Germinal center (tissue), 1 donor: ENCODE results near the gene DNAH6.
"Not testable (repeated sequence)": the region's sequence is repeated elsewhere in the genome, so short reads cannot be mapped to it uniquely, and the experiment has no call there.

Source experiments
- DNase-seq: peaks from one replicate; pipeline ENCODE4 v3.0.0; 2012; ENCODE audit warnings: mixed read lengths, low spot score

DNAH6 gene

DNA sequence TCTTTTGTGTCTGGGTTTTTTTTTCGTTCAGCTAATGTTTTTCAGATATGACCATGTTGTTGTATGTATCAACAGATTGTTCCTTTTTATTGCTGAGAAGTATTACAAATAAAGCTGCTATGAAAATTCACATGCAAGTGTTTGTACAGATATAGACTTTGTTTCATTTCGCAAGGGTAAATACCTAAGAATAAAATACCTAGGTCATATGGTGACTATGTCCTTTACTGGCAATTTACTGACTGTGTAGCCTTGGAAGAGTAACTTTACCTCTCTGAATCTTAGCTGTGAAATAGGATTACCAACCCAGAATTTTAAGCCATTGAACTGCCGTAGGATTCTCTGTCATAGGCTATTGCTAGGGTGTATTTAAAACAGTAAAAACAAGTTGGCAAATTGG, 19.0 kb upstream of the DNAH6 start:
- no peak for DNase-seq

DNA sequence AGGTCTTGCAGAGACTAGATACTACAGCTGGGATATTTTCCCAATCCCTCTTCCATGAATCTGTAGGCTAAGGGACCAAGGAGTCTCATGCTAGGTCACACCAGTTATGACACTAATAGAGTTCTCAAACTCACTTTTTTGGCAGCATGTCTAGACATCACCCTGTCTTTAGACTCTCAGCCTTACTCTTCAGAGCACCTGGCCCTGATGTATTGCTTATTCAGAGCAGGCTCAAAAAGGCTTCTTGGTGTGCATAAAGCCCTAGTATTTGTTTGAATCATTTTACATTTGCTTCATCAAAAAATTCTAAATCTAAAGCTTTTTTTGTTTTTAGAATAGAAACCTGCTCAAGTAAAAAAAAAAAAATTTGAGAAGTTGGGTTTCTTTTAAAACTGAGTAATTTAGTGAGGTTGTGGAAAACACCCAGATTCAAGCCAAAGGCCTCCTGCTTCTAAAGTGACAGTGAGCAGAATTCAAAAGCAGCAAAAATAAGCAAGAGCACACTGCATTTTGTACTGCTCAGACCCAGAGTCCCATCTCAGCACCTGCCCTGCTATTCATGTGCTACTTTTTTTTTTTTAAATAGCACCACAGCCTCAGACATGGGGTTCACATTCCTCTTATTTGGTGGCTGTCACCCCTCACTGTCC, 18.0 kb upstream of the DNAH6 start:
- no peak for DNase-seq

DNA sequence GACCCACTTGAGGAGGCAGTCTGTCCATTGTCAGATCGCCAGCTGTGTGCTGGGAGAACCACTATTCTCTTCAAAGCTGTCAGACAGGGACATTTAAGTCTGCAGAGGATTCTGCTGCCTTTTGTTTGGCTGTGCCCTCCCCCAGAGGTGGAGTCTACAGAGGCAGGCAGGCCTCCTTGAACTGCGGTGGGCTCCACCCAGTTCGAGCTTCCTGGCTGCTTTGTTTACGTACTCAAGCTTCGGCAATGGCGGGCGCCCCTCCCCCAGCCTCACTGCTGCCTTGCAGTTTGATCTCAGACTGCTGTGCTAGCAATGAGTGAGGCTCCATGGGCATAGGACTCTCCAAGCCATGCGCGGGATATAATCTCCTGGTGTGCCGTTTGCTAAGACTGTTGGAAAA, 5.3 kb upstream of the DNAH6 start:
- not testable (repeated sequence) for DNase-seq

DNA sequence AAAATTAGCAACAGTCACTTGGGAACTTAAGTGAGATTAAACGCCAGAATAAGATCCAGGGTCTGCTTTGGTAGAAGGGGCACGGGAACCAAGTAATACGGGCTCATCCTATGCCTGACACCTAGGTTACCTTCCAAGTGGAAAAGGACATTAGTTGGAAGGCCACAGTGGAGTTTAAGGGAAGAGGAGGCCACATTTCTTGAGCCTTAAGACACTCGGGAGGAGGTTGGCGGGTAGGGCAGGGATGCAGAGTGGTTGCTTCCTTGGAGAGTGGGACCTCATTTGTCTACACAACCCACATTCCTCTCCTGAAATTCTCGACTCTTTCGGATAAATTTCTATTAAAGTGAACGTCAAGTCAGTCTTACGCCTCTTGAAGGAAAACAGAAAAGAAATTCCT, 510 bp upstream of the DNAH6 start:
- no peak for DNase-seq

DNA sequence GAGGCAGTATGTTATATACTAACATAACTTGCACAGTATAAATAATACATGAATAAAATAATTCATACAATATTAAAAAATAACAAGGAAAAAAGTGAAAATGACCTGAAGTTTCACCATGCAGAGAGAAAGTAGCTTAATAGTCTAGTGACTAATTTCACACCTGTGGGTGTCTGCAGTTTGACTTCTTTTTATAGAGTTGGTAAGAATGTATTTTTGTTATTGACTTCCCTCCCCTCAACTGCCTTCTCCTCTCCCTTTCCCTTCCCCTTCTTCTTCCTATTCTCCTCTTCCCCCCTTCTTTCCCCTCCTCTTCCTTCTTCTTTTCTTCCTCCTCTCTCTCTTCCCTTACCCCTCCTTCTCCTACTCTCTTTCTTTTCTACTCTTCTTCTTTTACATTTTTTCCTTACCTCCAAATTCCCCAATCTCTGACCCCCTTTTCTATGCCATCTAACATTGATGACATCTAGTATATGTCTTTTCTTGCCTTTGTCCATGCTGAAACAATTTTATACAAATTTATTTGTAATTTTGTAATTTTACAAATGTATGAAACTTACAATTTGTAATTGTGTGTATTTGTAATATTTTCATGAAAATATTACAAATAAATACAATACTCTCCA, 3.1 kb downstream of the DNAH6 start:
- DNase-seq: no peak

DNA sequence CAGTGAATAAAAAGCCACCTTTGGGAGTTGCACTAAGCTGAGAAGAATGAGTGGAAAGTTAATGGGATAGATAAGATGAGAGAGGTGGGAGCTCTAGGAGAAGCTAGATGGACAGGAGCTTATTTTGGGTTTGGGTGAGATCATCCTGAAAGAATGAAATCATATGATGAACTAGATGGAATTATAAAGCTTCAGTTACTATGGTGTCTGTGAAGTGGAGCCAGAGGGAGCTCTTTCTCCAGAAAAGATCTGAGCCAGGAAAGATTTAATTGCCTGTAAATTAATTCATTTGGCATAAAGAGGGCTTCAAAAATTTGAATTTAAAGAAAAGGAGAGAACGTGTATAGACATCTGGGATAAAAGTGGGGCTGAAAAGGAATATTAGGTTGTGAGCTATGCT, 10.3 kb downstream of the DNAH6 start:
- DNase-seq: no peak

DNA sequence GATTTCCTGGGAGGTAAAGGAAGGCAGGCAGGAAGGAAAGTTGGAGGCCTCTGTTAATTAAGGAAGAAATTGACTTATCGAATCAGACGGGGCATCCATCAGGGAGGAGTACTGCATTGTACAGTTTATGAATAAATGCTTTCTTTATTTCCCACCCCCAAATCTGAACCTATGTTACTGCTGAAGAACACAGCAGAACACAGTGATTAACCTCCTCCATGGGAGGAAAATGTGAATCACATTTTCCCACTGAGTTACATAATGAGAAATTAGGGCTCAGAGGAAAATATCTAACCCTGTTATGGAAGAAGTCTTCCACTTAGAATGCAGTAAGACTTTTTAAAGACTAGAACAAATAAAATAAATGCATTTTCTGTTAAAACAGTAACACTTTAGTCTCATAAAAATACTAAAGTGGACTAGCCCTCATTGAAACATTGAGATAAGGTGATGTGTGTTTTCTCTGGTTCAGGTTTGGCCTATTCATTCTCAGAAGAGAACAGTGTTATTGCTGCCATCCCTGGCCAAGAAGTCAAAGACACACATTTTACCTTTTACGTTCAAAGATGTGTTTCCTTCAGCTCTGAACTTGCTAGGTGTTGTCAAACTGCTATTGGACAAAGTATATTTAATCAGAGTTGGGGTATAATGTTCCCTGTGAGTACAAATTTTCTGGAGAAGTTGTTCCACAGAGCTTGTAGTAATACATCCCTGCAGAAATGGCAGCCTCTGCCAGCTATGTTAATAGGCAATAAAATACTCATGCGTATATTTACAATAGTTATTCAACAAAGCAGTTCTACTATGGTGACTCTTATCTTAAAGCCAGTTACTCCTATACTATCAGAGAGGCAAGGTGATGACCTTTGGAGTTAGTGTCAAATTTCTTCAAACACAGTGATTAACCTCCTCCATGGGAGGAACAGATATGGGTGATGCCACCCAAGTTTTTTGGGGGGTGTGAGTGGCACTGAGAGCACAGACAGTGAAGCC, 11.1 kb downstream of the DNAH6 start:
- no peak for DNase-seq

DNA sequence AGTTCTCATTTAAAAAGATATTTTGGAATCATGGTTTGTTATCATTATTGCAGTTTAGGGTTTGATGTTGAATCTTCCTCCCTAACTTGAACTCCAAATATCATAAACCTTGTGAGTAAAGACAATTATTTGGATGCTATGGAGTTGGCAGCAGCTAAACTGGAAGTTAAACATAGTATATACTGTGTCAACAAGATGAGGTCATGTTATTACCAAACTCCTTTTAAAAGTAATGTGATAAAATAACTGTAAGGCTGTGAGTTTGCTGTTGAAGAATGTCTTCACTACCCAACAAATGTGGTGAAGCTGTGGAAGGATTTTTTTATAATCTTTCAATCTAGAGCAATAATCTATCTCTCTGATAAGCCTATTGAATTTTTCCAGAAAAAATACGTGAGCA, 16.0 kb downstream of the DNAH6 start:
- no peak for DNase-seq

DNA sequence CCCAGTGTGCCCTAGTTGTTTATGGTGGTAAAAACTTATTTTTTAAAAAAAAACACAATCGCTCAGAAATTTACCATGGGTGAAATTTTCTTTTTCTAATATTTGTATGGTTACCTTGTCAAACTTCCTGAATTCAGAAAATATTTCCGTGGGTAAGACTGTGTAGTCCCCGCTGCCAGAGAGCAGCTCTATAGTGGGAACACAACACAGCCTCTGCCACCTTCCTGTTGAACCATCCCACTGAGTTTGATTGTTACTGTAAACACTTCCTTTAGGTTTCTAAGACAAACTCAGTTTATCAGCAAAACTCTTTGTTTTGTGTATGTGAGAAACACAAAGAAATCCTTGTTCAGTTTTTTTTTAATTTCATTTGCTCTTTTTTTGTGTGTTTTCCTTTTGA, 17.9 kb downstream of the DNAH6 start:
- no peak for DNase-seq

DNA sequence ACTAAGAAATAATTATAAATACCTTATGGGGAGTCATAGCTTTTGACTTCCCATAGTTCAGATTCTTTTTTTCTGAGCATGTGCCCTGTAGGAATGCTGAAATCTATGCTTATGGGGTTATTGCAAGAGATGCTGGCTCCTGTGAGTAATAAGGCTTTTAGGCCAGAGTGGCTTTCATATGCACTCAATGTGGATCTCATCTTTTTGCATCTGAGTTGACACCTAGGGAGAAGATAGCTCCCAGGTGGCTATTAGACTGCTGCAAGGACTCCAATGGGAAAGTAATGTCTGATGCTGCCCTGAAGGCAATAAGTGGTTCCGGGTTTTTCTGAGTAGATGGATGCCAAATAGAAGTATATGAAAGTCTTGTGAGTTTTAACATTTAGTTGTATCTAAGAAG, 21.0 kb downstream of the DNAH6 start:
- DNase-seq: no peak

DNA sequence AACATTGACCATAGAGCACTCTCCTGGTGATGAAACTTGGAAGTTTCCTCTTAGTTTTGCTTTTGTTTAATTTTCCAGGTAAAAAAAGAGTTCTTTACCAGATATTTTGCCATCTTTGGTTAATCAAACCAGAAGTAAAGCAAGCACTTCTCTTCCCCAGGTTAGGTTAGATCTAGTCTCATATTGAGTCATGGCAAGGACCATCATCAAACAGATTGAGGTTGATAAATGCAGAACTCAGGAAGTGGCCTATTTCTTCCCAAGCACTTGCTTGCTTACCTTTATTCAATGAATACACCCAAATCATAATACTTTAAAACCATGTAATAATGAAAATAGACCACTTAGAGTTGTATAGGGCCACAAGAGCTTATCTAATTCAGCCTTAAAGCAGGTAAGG, 23.4 kb downstream of the DNAH6 start:
- DNase-seq: no peak

DNA sequence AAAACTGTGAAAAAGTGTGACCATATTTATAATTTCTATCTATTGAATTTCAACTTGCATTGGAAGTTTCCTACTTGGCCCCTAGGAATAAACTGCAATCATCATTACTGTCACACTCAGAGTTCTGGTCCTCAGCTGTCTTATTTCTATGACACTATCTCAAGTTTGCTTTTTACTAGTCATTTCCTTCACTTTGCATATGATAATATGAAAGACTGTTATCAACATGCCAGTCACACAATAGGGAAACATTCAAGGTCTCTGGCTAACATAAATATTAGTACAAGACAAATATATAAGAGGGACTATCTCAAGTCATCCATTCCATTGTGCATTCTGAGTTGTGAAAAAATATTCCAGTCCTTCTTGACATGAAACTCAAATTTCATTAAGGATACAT, 28.7 kb downstream of the DNAH6 start:
- DNase-seq: no peak

DNA sequence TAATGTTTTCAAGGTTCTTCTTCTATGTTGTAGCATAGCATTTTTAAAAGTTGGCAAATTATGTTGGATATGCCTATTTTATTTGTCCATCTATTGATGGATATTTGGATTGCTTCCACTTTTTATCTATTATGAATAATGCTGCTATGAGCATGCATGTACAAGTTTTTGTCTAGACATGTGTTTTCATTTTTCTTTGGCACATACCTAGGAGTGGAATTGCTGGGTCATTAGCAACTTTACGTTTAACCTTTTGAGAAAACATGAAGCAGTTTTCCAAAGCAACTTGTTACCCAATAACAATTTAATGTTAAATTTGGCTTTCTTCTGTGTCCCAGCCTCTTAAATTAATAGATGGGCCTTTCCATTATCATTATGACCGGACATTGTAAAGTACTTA, 30.3 kb downstream of the DNAH6 start:
- no peak for DNase-seq

DNA sequence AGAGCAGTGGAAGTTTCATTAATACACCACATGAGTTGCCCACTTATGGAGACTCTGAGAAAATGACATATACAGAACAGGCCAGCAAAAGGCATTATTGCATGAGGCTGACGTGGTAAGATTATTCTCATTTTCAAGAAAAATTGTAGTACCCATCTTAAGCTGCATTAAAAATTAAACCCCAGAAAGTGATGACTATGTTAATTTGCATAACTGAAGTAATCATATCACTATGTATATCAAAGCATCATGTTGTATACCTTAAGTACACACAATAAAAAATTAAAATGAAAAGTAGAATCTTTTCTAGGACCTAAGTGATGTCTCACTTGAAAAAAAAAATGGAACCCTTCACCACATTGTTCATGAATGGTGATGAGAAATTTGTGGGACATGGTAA, 32.0 kb downstream of the DNAH6 start:
- DNase-seq: no peak

DNA sequence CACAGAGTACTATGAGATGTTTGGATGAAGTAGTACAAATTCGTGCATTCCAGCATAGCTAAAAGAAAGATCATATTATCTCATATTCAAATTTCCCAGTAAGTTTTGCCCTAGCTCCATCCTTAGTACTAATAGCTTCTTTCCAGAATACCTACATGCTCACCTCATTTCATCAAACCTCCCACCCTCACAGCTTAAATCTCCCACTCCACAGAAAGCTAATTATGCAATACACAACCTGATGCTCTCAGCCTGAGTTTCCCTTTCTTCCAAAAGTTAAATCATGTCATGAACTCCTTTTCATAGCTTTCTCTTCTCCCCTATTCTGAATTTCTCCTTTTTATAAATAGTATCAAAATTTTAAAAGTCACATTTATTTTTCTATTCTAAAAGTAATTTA, 34.6 kb downstream of the DNAH6 start:
- no peak for DNase-seq

DNA sequence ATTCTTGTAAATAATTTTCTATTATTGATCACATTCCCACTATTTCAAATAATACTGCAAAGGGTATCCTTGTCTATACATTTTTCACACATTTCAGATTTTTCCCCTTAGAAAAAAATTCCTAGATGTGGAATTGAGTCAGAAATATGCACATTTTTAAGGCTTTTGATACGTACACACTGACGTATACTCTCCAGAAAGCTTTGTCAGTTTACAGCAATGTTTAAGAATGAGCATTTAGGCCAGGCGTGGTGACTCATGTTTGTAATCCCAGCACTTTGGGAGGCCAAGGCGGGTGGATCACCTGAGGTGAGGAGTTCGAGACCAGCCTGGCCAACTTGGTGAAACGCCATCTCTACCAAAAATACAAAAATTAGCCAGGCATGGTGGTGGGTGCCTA, 35.2 kb downstream of the DNAH6 start:
- not testable (repeated sequence) for DNase-seq

DNA sequence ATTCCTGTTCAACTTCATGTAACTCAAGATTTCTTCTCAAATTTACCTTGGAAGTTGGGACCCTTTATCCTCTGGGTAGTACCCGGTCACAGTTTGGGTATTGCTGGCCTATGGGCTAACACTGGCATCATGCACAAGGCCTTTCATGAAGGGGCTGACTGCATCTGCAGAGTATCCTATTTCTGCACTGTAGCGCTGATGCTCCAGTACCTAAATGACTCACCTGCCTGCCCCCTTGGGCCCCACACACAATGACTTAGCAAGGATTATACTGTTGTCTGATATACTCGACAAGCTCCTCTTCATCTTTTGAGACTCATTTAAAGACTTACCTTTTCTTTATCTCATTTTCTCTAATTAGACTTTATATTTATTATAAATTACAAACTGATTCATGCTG, 39.9 kb downstream of the DNAH6 start:
- no peak for DNase-seq

DNA sequence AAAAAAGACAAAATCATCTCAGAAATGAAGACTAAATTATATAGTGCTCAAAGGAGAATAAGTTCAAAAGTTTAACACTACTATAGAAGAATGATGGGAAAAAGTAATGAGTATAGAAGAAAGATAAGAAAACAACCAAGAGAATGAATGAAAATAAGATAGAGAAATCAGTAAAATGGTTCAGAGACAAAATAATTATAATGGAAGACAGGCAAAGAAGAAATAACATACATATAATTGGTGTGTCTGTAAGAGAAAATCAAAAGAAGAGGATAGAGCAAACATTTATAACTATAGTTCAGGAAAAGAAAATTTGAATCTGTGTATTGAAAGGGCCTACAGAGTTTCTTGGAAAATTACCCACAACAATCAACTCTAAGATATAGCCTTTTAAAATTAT, 43.5 kb downstream of the DNAH6 start:
- no peak for DNase-seq

DNA sequence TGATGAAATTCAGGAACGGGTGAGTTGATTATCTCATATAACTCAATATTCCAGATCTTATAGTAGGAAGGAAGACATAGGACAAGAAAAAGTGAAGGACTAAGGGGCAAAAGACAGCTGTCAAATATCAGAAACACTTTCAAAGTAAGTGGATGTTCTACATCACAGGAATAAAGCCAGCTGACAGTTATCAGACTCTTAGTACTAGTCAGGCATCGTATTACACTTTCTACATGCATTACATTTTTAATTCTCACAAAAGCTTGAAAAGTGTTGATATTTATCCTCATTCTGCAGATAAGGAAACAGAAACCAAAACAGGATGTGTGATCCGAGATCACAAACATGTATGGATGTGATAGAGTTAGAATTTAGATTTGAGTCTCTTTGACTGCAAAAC, 63.4 kb downstream of the DNAH6 start:
- DNase-seq: no peak

DNA sequence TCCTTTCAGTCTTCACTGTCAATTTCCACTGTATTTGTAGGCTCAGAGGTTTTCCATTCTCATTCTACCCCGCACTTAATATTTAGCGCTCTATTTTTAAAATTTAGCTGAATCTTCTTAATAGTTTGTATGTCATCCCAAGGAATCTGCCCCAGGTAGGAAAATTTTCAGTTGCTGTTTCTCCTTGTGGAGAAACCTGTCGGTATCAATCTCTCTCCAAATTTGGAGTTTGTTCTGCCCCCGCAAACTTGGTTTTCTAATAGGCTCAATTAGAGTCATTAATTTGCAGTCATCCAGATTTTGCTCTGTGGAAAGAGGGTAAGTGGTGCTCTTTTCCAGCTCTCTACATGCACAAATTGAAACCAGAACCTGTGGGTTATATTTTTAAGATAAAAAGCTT, 87.6 kb downstream of the DNAH6 start:
- DNase-seq: no peak

DNA sequence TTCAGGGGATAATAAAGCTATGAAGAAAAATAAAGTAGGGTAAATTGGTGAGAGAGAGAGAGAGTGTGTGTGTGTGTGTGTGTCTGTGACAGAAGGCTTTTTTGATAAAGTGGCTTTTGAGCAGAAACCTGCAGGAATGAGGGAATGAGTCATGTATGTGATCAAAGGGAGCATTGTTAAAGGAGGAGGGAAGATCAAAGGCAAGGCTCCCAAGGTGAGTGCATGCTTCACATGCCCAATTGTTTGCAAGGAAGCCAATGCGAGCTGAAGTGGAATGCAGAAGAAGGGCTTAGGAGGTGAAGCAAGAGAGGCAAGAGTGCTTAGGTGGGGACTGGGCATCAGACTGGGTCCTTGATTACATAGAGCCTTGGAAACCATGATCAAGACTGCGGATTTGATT, 96.8 kb downstream of the DNAH6 start:
- DNase-seq: no peak

DNA sequence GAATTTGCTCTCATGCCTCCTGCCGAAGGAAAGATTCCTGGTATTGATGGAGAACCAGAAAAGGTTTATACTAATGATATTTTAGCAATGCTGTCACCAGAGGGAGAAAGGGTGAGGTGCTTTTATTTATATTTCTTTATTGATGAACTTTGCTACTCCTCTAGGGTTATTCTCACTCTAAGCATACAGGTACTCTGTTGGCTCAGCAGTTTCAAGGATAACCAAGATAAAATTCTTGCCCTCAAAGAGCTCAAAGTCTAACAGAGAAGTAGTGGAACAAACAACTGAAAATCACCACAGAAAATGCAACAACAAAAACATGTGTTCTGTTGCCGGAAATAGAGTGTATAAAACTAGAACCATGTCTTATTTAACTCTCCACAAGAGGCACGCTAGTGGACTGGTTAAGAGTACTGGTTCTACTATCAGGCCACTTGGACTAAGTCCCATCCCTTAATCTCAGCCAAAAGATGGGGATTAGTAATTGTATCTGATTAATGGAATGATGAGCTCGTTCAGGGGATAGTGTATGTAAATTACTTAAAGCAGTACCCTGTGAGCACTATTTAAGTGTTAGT, 103.6 kb downstream of the DNAH6 start:
- no peak for DNase-seq

DNA sequence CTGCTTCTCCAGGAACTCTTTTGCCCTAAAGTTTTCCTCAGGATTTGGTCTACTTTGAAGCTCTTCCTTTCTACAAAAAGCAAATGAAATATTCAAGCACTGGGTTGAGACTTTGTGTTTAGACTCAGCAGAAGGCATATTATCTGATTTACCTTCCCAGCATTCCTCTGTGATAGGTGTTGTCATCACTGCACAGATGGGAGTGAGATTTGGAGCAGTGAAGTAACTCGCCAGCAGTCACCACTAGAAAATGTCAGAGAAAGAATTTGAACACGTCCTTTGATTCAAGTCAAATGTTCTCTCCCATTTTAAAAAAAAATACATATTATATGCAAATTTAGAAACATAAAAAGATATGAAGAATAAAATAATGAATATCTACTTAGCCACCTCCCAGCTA, 112.2 kb downstream of the DNAH6 start:
- DNase-seq: no peak
